KMS-11 (cell line): ENCODE results near the gene KRTAP2-2.
"Not testable (repeated sequence)": the region's sequence is repeated elsewhere in the genome, so short reads cannot be mapped to it uniquely, and the experiment has no call there.

ENCODE experiments used
- H2AFZ ChIP-seq: fragments of 200-600 bp; sonication (generic); 2 replicates; pipeline ENCODE4 v1.6.1; 2016; ENCODE audit warnings: antibody characterized with exemption, mixed run types, low read depth
- H3K27ac ChIP-seq: fragments of 200-600 bp; sonication (generic); 2 replicates; pipeline ENCODE4 v1.6.1; 2016; ENCODE audit warnings: mild to moderate bottlenecking, mixed run types
- H3K27me3 ChIP-seq: fragments of 200-600 bp; sonication (generic); 2 replicates; pipeline ENCODE4 v1.6.1; 2017; ENCODE audit warnings: mild to moderate bottlenecking, low read depth, mixed run types, moderate library complexity; ENCODE audit not compliant: insufficient read depth
- H3K36me3 ChIP-seq: fragments of 200-600 bp; sonication (generic); 2 replicates; pipeline ENCODE4 v1.6.1; 2017; ENCODE audit warnings: mild to moderate bottlenecking, mixed run types; ENCODE audit not compliant: insufficient read depth
- H3K4me1 ChIP-seq: fragments of 200-600 bp; sonication (generic); 2 replicates; pipeline ENCODE4 v1.6.1; 2016; ENCODE audit warnings: mild to moderate bottlenecking, low read depth, mixed run types; ENCODE audit not compliant: poor library complexity, severe bottlenecking
- H3K4me2 ChIP-seq: fragments of 200-600 bp; sonication (generic); 2 replicates; pipeline ENCODE4 v1.7.0; 2016; ENCODE audit warnings: mild to moderate bottlenecking, mixed run types
- H3K4me3 ChIP-seq: fragments of 200-600 bp; sonication (generic); IDR thresholded peaks from 2 replicates; pipeline ENCODE4 v1.6.1; 2017; ENCODE audit warnings: low read depth, low read length, mixed read lengths; ENCODE audit not compliant: insufficient read depth
- H3K79me2 ChIP-seq: fragments of 200-600 bp; sonication (generic); 2 replicates; pipeline ENCODE4 v1.6.1; 2016; ENCODE audit warnings: low read depth, mixed run types; ENCODE audit not compliant: insufficient read depth
- H3K9ac ChIP-seq: fragments of 200-600 bp; sonication (generic); 2 replicates; pipeline ENCODE4 v1.6.1; 2016; ENCODE audit warnings: mild to moderate bottlenecking, mixed run types
- H4K20me1 ChIP-seq: fragments of 200-600 bp; sonication (generic); 2 replicates; pipeline ENCODE4 v1.6.1; 2016; ENCODE audit warnings: mild to moderate bottlenecking, mixed run types; ENCODE audit not compliant: insufficient read depth
- CTCF ChIP-seq: fragments of 200-600 bp; sonication (generic); conservative IDR thresholded peaks from 2 replicates; pipeline ENCODE4 v1.6.1; 2017; ENCODE audit warnings: low read depth, mild to moderate bottlenecking, antibody characterized with exemption, low read length, moderate library complexity, mixed read lengths

Gene KRTAP2-2

GRCh38 chr17:41057547-41057946 is 2.5 kb upstream of the KRTAP2-2 start:
- no peaks in the 10 kb centered on the region for H3K79me2 ChIP-seq
- H4K20me1 ChIP-seq, result no peaks in the 10 kb centered on the region
- H3K4me3 ChIP-seq, result no peak overlapping the region
- no peaks in the 10 kb centered on the region for H3K36me3 ChIP-seq
- H3K4me1 ChIP-seq, result no peaks in the 10 kb centered on the region
- H2AFZ ChIP-seq, result no peak overlapping the region
- no peak overlapping the region for H3K4me2 ChIP-seq
- no peaks in the 10 kb centered on the region for H3K27me3 ChIP-seq
- no peak overlapping the region for H3K9ac ChIP-seq
- H3K27ac ChIP-seq, result no peak overlapping the region
- TF ChIP-seq CTCF, result no peak

- not testable (repeated sequence) for H4K20me1 ChIP-seq, H3K9ac ChIP-seq, H3K4me1 ChIP-seq, H2AFZ ChIP-seq, H3K79me2 ChIP-seq, H3K36me3 ChIP-seq, H3K27ac ChIP-seq, H3K4me2 ChIP-seq, H3K4me3 ChIP-seq, H3K27me3 ChIP-seq
Measured at GRCh38 chr17:41054556-41054955, 474 bp downstream of the KRTAP2-2 start.

DNA sequence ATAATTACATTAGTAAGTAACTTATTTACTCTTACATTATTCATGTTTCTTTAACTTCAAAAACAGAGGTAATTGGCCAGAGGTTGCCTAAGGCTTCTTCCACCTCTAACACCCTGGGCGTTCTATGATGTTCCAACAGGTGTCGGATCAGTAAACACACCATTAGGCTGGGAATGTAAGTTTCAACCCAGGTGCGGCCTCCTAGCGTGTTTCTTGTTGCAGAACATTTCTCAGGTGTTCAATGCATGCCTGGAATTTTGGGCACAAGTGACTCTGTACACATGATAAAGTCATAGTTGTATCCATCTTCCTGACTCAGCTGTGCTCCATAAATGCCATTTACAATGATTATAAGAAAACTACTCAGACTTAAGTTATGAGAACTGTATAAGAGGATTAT is 1.0 kb downstream of the KRTAP2-2 start:
- Histone ChIP-seq H3K27me3 (no peaks in the 10 kb centered on the region), H4K20me1 (no peaks in the 10 kb centered on the region), H3K9ac (no peak overlapping the region), H2AFZ (no peak overlapping the region), H3K4me3 (no peak overlapping the region), H3K79me2 (no peaks in the 10 kb centered on the region), H3K27ac (no peak overlapping the region), H3K4me2 (no peak overlapping the region), H3K4me1 (no peaks in the 10 kb centered on the region), H3K36me3 (no peaks in the 10 kb centered on the region)
- TF ChIP-seq CTCF, result no peak

DNA sequence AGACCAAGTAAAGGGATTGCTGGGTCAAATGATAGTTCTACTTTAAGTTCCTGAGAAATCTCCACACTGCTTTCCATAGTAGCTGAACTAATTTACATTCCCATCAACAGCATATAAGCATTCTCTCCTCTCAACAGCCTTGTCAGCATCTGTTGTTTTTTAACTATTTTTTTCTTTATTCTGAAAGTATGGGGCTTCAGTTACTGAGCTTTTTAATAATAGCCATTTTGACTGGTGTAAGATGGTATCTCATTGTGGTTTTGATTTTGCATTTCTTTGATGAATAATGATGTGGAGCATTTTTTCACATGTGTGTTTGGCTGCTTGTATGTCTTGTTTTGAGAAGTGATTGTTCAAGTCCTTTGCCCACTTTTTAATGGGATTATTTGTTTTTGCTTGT is 2.5 kb downstream of the KRTAP2-2 start:
- no peak overlapping the region for H2AFZ ChIP-seq
- H4K20me1 ChIP-seq, result no peaks in the 10 kb centered on the region
- no peaks in the 10 kb centered on the region for H3K27me3 ChIP-seq
- H3K9ac ChIP-seq, result no peak overlapping the region
- no peak overlapping the region for H3K27ac ChIP-seq
- H3K79me2 ChIP-seq, result no peaks in the 10 kb centered on the region
- no peak for TF ChIP-seq CTCF
- H3K36me3 ChIP-seq, result no peaks in the 10 kb centered on the region
- H3K4me3 ChIP-seq, result no peak overlapping the region
- no peak overlapping the region for H3K4me2 ChIP-seq
- no peaks in the 10 kb centered on the region for H3K4me1 ChIP-seq

- no peak overlapping the region for H3K4me3 ChIP-seq
- no peak overlapping the region for H2AFZ ChIP-seq
- H3K27ac ChIP-seq, result no peak overlapping the region
- no peak overlapping the region for H3K4me2 ChIP-seq
- H3K9ac ChIP-seq, result no peak overlapping the region
- no peaks in the 10 kb centered on the region for H3K4me1 ChIP-seq
- no peaks in the 10 kb centered on the region for H3K79me2 ChIP-seq
- H4K20me1 ChIP-seq, result no peaks in the 10 kb centered on the region
- no peaks in the 10 kb centered on the region for H3K36me3 ChIP-seq
- no peak for TF ChIP-seq CTCF
- H3K27me3 ChIP-seq, result no peaks in the 10 kb centered on the region
Measured at GRCh38 chr17:41049110-41049509, 5.9 kb downstream of the KRTAP2-2 start.
